SW 1271 (cell line): ENCODE data around the gene NTPCR.

Experiments used
- DNase-seq, 2 experiments: peaks; one replicate each; lab custom pipeline; 2025; lab: John Stamatoyannopoulos, UW

NTPCR gene

GRCh38 chr1:232962761-232963745, 12.6 kb downstream of the NTPCR start:
- DNase-seq = no peak

DNA sequence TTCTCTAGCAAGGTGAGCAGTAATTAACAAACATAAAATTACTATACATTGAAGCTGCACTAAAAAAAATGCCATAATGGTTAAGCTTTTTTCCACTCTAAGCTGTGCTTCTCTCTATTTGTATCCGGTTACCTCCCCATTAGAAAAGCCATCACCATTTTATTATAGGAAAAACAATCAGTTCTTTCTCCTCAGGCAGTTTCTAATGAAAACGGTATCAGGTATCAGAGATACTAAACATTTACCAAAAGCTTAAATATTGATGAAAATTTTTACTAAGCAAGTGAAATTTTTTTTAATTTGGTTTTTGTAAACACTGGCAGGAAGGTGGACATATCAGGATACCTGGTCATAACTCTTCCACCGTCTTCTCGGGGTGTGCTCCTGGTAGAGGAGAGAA, 14.2 kb downstream of the NTPCR start:
- no peak for DNase-seq

DNA sequence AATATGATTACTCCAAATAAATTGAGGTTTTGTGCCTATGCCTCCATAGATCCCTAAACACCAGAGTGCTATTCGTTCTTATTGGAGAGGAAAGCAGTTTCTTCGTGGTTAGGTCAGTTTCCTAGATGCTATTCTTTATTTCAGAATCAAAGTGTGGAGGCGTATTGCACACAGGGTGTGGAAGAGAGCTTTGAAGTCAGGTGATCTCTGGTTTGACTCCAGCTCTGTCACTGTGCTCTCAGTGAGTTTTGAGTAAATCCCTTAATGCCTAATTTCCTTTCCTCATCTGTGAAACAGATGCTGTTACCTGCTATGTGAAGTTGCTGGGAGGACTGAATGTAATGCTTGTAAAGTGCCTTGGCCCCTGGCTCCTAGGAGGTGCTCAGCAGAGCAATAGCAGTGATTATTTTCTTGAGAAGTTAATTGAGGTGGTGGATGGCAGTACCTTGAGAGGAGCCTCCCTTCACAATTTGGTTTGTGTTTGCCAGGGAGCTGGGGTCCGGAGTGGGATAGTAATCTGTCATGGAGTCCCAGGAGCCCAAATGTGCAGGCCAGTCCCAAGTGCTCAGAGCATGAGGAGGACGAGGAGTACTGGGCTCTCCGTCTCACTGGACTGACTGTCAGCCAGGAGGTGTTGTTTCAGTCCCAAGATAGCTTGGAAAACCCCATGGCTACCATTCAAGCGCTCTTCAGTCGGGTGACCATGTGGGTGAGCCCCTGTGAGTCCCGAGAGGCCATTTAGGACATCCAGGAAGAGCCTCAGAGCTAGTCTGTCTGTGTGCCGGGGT, 14.9 kb downstream of the NTPCR start:
- no peak for DNase-seq

DNA sequence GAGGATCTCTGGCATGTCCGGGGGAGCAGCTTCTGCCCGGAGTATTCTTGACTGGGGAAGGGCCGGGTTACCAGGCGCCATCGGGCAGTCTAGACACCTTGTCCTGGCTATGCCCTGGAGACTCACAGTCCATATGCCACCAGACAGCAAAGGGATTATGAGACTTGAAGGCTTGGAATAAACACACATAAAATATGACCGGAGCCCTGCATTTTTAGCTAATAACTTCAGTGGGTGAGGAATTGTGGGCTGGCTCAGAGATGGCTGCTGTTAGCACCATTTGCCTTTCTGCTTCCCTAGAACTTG, 15.5 kb downstream of the NTPCR start:
- DNase-seq = no peak

GRCh38 chr1:232966663-232967062, 16.3 kb downstream of the NTPCR start:
- DNase-seq = no peak

DNA sequence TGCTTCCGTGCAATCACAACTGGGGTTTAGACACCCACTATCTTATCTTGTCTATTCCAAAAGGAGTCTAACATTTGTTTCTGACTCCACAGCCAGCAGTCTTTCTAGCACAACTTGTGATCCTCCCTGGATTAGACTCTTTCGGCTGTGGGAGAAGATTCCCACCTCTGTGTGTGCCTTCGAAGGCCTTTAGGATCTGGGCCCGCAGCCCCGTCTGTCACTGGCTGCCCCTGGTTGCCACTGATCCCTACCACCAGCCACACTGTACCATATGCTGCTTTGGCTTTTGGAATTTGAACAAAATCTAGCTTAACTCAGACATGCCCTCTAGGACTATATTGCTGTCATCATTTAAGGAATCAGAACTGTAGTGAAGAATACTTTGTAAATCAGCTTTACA, 18.0 kb downstream of the NTPCR start:
- no peak for DNase-seq

GRCh38 chr1:232968965-232969364, 18.6 kb downstream of the NTPCR start:
- no peak for DNase-seq

GRCh38 chr1:232969799-232970198, 19.4 kb downstream of the NTPCR start:
- no peak for DNase-seq

GRCh38 chr1:232970508-232970907, 20.1 kb downstream of the NTPCR start:
- no peak for DNase-seq

GRCh38 chr1:232973652-232974611, 23.5 kb downstream of the NTPCR start:
- DNase-seq = no peak

DNA sequence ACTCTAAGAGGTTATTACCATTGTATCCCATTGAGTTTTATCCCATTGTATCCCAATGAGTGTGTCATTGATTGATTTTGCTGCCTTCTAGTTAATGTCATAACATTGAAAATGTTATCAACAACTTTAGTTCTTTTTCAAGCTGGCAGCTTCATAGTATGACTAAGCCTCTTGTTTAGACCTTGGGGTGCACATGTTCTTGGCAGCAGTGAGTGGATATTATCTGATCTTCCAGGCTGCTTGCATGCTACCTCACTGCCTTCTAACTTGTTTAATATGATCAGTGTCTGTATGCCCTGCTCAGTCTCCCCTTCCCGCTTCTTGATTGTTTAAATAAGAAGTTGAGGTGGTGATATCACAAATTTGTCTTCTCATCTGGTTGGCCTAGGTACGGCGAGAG, 24.6 kb downstream of the NTPCR start:
- DNase-seq = no peak

DNA sequence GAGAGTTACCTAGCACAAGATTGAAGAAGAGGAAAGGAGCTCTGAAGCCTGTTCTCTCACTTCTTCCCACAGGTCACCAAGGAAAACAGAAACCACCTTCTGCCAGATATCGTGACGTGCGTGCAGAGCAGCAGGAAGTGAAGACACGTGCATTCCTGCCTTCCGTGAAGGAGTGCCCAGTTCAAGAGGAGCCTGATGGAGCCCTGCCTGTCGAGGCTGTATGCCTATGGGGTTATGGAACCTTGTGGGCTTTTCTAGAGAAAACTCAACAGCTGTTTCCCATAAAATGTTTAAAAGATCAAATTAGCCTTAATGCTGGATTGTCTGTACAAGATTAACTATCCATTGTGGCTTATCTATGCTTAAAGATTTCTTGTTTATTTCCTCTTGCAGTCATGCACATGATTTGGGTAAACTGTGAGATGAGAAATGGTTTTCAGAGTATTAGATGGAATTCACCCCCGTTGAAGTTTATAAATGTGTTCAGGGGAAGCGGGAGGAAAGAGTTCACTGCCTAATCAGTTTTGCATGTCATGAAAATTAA, 27.8 kb downstream of the NTPCR start:
- DNase-seq = no peak

GRCh38 chr1:232978815-232979214, 28.4 kb downstream of the NTPCR start:
- DNase-seq = no peak

- no peak for DNase-seq
Measured at GRCh38 chr1:232979558-232979957, 29.1 kb downstream of the NTPCR start.

- DNase-seq = no peak
Measured at GRCh38 chr1:232980355-232980978, 30.1 kb downstream of the NTPCR start.

- DNase-seq = no peak
Measured at GRCh38 chr1:232980986-232981560, 30.7 kb downstream of the NTPCR start.

- DNase-seq = no peak
Measured at GRCh38 chr1:232982238-232982944, 32.0 kb downstream of the NTPCR start.

DNA sequence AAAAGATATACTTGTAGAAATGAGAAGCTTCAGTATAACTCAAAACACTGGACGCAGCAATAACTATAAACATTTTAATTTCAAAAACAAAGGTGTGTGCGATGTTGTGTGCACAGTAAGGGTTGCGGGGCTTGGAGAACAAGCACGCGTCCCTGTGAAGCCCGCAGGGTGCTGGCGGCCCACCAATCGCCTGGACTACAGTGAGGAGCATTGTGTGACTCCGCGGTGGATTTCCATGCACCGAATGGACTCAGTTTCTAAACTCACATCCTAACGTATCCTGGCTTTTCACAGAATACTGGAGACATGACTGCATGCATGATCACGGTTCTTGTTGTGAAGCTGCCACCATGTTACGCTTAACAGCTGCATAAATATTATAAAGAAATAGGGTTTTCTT, 33.0 kb downstream of the NTPCR start:
- DNase-seq = no peak

DNA sequence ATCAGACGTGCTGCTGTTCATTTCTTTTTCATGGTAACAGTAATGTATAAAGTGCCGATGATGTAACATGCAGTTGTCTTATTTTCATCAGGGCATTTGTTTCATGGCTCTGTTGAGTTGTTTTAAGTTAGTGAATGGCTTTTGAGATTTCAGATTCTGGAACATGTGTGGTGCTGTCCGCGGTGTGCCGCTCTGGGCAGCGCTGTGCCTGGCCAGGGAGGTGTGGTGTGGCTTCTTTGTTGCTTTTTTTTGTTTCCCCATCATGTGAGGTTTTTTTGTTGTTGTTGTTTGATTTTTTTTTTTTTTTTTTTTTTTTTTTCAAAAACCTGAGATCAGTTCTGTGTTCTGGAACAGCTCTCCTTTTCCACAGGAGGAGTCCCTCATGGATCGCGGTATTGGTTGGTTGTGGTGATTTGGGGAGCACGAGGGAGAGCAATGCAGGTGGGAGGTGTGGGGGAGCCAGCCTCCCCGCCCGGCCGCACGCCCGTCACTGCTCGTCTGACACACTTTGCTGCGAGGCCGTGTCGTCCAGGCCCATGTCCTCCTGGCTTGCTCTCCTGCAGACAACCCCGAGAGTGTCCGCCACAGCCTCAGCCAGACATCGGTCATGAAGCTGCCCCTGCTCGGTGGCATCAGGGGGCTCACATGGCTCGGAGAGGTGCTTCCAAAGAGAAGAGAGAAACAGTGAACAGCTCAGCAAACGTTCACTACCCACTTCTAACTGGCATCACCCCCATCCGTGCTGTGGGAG, 33.6 kb downstream of the NTPCR start:
- DNase-seq = no peak
